HepG2 (cell line): ENCODE measurements around the gene TJAP1. TPM values are rescaled to one million over a fixed set of nuclear protein-coding genes. Genes with fewer than 3 reads are reported as not detected.
A peak's percentile ranks its signal among the peaks of the same experiment; 100 is the strongest.

ENCODE experiments used
- CREM ChIP-seq, 2 experiments: sonication (generic) in 1 of 2; formaldehyde crosslinking in 1 of 2; IDR thresholded peaks; 2 replicates each; pipeline versions ENCODE4 v1.4.0 to v1.6.1; 2016 to 2020; ENCODE audit warnings: antibody characterized with exemption in 1 of 2, mild to moderate bottlenecking in 1 of 2, missing genetic modification reagents in 1 of 2
- HES4 ChIP-seq: sonication (generic); formaldehyde crosslinking; IDR thresholded peaks from 2 replicates; pipeline ENCODE4 v1.9.0; 2021; ENCODE audit warnings: mild to moderate bottlenecking, missing genetic modification reagents, borderline replicate concordance
- HMG20B ChIP-seq: conservative IDR thresholded peaks from 2 replicates; pipeline ENCODE4 v1.6.1; 2016; ENCODE audit warnings: missing genetic modification reagents, missing compliant biosample characterization
- HNRNPLL ChIP-seq: fragments of 200-400 bp; formaldehyde crosslinking; IDR thresholded peaks from 2 replicates; pipeline ENCODE4 v1.6.1; 2017; ENCODE audit warnings: mild to moderate bottlenecking, low read depth, low read length; ENCODE audit not compliant: poor library complexity, severe bottlenecking
- IRX3 ChIP-seq: sonication (generic); formaldehyde crosslinking; IDR thresholded peaks from 2 replicates; pipeline ENCODE4 v1.8.1; 2023; ENCODE audit warnings: mild to moderate bottlenecking, low read depth, missing genetic modification reagents, borderline replicate concordance
- MBNL3 ChIP-seq: fragments of 250-450 bp; sonication (Bioruptor Pico); conservative IDR thresholded peaks from 2 replicates; pipeline ENCODE4 v1.8.0; 2022; ENCODE audit warnings: mild to moderate bottlenecking, inconsistent platforms
- MTA1 ChIP-seq: sonication (generic); formaldehyde crosslinking; IDR thresholded peaks from 2 replicates; pipeline ENCODE4 v1.4.0; 2020; ENCODE audit warnings: missing genetic modification reagents, mild to moderate bottlenecking, borderline replicate concordance
- PHF5A ChIP-seq: IDR thresholded peaks from one replicate; pipeline ENCODE4 v1.6.1; 2018; ENCODE audit warnings: low read depth, missing genetic modification reagents; ENCODE audit not compliant: unreplicated experiment
- RARA ChIP-seq: IDR thresholded peaks from 2 replicates; pipeline ENCODE4 v1.6.1; 2016; ENCODE audit warnings: missing genetic modification reagents, missing compliant biosample characterization
- RNF2 ChIP-seq: fragments of 450-650 bp; conservative IDR thresholded peaks from 2 replicates; pipeline ENCODE4 v1.6.1; 2016; ENCODE audit warnings: low read depth
- SMAD9 ChIP-seq: sonication (generic); formaldehyde crosslinking; IDR thresholded peaks from 2 replicates; pipeline ENCODE4 v1.5.1; 2020; ENCODE audit warnings: mild to moderate bottlenecking, missing genetic modification reagents
- ZBTB7A ChIP-seq: sonication (generic); formaldehyde crosslinking; IDR thresholded peaks from 2 replicates; pipeline ENCODE4 v1.8.0; 2022; ENCODE audit warnings: mild to moderate bottlenecking, missing genetic modification reagents
- ZFAT ChIP-seq: sonication (generic); formaldehyde crosslinking; conservative IDR thresholded peaks from 2 replicates; pipeline ENCODE4 v1.8.1; 2023; ENCODE audit warnings: missing genetic modification reagents, inconsistent platforms
- ZNF816 ChIP-seq: sonication (generic); formaldehyde crosslinking; IDR thresholded peaks from 2 replicates; pipeline ENCODE4 v1.8.0; 2022; ENCODE audit warnings: missing genetic modification reagents, mild to moderate bottlenecking, borderline replicate concordance
- polyA plus RNA-seq, 8 experiments: library from polyadenylated mRNA; depleted of rRNA in 3 of 8; stranded (reverse) in 7 of 8; unstranded in 1 of 8; fragments of >200 nt; fragmentation: Illumina TruSeq in 4 of 8; extraction: Trizol in 4 of 8; gene quantifications; 2 replicates each; pipeline versions ENCODE4 v1.2.1 to v1.2.3, GENCODE V29; 2011 to 2016; ENCODE audit warnings: low read depth in 4 of 8, missing spikeins in 1 of 8, mixed read lengths in 1 of 8; ENCODE audit not compliant: insufficient read depth in 1 of 8
- total RNA-seq, 5 experiments: library from RNA; depleted of rRNA; stranded (reverse); fragments of >200 nt; fragmentation: Illumina TruSeq; extraction: Trizol; gene quantifications; 2 replicates each; pipeline ENCODE4 v1.2.3, GENCODE V29; 2016; ENCODE audit warnings: low read depth in 1 of 5
- TF ChIP-seq, protein P1 (sequence below): sonication (generic); formaldehyde crosslinking; IDR thresholded peaks from 2 replicates; pipeline ENCODE4 v1.5.1; 2020; ENCODE audit warnings: mild to moderate bottlenecking, moderate library complexity, missing genetic modification reagents
- TF ChIP-seq, protein P2 (sequence below): IDR thresholded peaks from 2 replicates; pipeline ENCODE4 v1.6.1; 2016
- TF ChIP-seq, protein P3 (sequence below): sonication (generic); formaldehyde crosslinking; IDR thresholded peaks from 2 replicates; pipeline ENCODE4 v1.5.1; 2020; ENCODE audit warnings: missing genetic modification reagents, mild to moderate bottlenecking, borderline replicate concordance
- TF ChIP-seq, protein P4 (sequence below): sonication (generic); formaldehyde crosslinking; IDR thresholded peaks from 2 replicates; pipeline ENCODE4 v1.4.0; 2020; ENCODE audit warnings: missing genetic modification reagents, borderline replicate concordance
- TF ChIP-seq, protein P5 (sequence below): fragments of 450-650 bp; IDR thresholded peaks from 2 replicates; pipeline ENCODE4 v1.6.1; 2017; ENCODE audit warnings: mild to moderate bottlenecking

The TJAP1 gene
- total and polyA plus RNA-seq, 2 of the 13 experiments (the other 11 are each of a cell fraction or from before 2014, with no cell fraction given), result 15.7 to 41.6 TPM

DNA sequence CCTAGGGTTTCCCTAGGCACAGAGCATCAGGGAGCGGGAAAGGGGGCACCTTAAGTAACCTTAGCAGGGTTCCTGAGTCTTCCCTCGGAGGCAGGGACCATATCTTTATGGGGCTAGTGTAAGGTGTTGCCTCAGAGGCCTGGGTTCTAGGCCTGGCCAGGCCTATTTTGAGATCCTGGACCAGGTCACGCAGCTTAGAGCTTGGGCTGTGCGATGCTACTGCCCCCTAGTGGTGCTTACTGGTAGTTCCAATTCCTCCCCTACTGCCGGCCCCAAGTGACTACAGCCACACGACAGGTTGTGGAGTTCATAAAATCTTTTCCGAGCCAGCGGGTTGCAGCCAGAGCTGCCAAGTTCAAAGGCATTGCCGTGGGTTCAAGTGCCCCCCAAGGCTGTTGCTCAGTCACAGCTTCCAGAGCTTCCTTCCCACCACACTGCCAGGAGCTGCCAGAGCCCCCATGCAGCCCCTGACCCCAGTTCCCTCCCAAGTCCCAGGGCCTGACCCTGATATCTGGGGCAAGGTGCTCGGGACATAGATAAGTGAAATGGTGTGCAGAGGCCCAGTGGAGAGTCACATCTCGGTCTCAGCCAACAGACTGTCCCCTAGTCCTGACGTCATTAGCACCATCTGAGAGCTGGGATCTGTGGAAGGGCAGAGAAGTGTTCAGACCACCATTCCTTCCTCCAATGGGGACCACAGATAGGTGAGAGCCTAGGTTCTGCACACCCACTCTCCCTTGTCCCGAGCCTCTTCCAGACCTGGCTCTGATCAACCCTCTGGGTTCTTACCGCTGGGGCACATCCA, 29.5 kb downstream of the TJAP1 start (continued):
- TF ChIP-seq ZBTB7A (CRISPR knock-in tag), result no peak
- TF ChIP-seq, protein P1, sequence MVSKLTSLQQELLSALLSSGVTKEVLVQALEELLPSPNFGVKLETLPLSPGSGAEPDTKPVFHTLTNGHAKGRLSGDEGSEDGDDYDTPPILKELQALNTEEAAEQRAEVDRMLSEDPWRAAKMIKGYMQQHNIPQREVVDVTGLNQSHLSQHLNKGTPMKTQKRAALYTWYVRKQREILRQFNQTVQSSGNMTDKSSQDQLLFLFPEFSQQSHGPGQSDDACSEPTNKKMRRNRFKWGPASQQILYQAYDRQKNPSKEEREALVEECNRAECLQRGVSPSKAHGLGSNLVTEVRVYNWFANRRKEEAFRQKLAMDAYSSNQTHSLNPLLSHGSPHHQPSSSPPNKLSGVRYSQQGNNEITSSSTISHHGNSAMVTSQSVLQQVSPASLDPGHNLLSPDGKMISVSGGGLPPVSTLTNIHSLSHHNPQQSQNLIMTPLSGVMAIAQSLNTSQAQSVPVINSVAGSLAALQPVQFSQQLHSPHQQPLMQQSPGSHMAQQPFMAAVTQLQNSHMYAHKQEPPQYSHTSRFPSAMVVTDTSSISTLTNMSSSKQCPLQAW (CRISPR knock-in tag), result peak; percentile 63; the same call in 1 of the 2 replicates
- TF ChIP-seq, protein P2, sequence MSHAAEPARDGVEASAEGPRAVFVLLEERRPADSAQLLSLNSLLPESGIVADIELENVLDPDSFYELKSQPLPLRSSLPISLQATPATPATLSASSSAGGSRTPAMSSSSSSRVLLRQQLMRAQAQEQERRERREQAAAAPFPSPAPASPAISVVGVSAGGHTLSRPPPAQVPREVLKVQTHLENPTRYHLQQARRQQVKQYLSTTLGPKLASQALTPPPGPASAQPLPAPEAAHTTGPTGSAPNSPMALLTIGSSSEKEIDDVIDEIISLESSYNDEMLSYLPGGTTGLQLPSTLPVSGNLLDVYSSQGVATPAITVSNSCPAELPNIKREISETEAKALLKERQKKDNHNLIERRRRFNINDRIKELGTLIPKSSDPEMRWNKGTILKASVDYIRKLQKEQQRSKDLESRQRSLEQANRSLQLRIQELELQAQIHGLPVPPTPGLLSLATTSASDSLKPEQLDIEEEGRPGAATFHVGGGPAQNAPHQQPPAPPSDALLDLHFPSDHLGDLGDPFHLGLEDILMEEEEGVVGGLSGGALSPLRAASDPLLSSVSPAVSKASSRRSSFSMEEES (CRISPR knock-in tag), result peak; percentile 27; the same call in 1 of the 2 replicates
- TF ChIP-seq SMAD9, result no peak
- TF ChIP-seq, protein P3, sequence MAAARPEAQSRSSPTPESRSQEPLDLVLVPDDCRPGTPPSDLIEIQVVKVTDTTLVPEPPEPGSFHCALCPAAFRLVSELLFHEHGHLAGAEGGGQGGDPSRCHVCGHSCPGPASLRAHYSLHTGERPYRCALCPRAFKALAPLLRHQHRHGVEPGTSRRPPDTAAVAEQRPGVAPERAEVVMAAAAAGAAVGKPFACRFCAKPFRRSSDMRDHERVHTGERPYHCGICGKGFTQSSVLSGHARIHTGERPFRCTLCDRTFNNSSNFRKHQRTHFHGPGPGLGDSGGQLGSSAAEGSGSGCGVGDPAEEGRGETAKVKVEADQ (CRISPR knock-in tag), result no peak; the same call in 1 of the 2 replicates
- TF ChIP-seq CREM (IDR thresholded peaks at IDR 0.05), result no peak
- no peak for TF ChIP-seq CREM (CRISPR knock-in tag; IDR thresholded peaks at IDR 0.05)
- no peak for TF ChIP-seq IRX3
- peak; percentile 76 for TF ChIP-seq PHF5A (CRISPR knock-in tag)
- no peak for TF ChIP-seq ZNF816 (CRISPR knock-in tag)
- TF ChIP-seq HMG20B (CRISPR knock-in tag), result no peak
- TF ChIP-seq, protein P4, sequence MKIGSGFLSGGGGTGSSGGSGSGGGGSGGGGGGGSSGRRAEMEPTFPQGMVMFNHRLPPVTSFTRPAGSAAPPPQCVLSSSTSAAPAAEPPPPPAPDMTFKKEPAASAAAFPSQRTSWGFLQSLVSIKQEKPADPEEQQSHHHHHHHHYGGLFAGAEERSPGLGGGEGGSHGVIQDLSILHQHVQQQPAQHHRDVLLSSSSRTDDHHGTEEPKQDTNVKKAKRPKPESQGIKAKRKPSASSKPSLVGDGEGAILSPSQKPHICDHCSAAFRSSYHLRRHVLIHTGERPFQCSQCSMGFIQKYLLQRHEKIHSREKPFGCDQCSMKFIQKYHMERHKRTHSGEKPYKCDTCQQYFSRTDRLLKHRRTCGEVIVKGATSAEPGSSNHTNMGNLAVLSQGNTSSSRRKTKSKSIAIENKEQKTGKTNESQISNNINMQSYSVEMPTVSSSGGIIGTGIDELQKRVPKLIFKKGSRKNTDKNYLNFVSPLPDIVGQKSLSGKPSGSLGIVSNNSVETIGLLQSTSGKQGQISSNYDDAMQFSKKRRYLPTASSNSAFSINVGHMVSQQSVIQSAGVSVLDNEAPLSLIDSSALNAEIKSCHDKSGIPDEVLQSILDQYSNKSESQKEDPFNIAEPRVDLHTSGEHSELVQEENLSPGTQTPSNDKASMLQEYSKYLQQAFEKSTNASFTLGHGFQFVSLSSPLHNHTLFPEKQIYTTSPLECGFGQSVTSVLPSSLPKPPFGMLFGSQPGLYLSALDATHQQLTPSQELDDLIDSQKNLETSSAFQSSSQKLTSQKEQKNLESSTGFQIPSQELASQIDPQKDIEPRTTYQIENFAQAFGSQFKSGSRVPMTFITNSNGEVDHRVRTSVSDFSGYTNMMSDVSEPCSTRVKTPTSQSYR (CRISPR knock-in tag), result no peak; the same call in 1 of the 2 replicates
- TF ChIP-seq HES4 (CRISPR knock-in tag), result no peak
- no peak for TF ChIP-seq HNRNPLL
- TF ChIP-seq MTA1, result no peak
- peak; percentile 42; the same call in 1 of the 2 replicates for TF ChIP-seq RARA (CRISPR knock-in tag)
- no peak for TF ChIP-seq RNF2
- no peak for TF ChIP-seq ZFAT (CRISPR knock-in tag)
- TF ChIP-seq, protein P5, sequence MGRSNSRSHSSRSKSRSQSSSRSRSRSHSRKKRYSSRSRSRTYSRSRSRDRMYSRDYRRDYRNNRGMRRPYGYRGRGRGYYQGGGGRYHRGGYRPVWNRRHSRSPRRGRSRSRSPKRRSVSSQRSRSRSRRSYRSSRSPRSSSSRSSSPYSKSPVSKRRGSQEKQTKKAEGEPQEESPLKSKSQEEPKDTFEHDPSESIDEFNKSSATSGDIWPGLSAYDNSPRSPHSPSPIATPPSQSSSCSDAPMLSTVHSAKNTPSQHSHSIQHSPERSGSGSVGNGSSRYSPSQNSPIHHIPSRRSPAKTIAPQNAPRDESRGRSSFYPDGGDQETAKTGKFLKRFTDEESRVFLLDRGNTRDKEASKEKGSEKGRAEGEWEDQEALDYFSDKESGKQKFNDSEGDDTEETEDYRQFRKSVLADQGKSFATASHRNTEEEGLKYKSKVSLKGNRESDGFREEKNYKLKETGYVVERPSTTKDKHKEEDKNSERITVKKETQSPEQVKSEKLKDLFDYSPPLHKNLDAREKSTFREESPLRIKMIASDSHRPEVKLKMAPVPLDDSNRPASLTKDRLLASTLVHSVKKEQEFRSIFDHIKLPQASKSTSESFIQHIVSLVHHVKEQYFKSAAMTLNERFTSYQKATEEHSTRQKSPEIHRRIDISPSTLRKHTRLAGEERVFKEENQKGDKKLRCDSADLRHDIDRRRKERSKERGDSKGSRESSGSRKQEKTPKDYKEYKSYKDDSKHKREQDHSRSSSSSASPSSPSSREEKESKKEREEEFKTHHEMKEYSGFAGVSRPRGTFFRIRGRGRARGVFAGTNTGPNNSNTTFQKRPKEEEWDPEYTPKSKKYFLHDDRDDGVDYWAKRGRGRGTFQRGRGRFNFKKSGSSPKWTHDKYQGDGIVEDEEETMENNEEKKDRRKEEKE, result no peak
- no peak for TF ChIP-seq MBNL3 (CRISPR knock-in tag)
